Measurements from ENCODE around the gene GNPTAB. TPM values are rescaled to one million over a fixed set of nuclear protein-coding genes. Genes with fewer than 3 reads are reported as not detected.

Gene GNPTAB
- total and polyA plus RNA-seq, 2 of the 13 experiments (the other 11 are each of a cell fraction or from before 2014, with no cell fraction given): 13.6 to 19.4 TPM

GRCh38 chr12:101713059-101713682, 117.6 kb downstream of the GNPTAB start:
- peaks cover 62% of the 10 kb centered on the region for H3K4me1 ChIP-seq (ENCODE audit: insufficient read depth, low read length)
- in situ Hi-C loops (cut with HindIII; ENCODE audit: extremely low pct_ligation_motif_present, low pct_unique_long_range_greater_than_20kb): no loop called here
- peak overlapping the region; percentile 86 for H3K4me2 ChIP-seq (ENCODE audit: low read depth, low read length)
- ATAC-seq (peak; percentile 97), FAIRE-seq (peak; percentile 92), DNase-seq (ENCODE audit: low spot score) (peak; percentile 85)
- intact Hi-C loops (cut with micrococcal nuclease; ENCODE audit: unreplicated experiment): loop anchor here (2.0 to 5.0 kb wide), 4 partner anchors 14 to 142 kb away; no protein-coding TSS in a partner anchor
- H3K79me2 ChIP-seq (ENCODE audit: insufficient read depth, low read length): peaks cover 99% of the 10 kb centered on the region
- WGBS (ENCODE audit: low lambda C conversion rate): 2% methylated on average over 5 of the region's 5 CpGs
- H3K27ac ChIP-seq (ENCODE audit: extremely low read length, insufficient read depth, low read length): peak overlapping the region; percentile 70
- peak overlapping the region; percentile 48 for H3K9ac ChIP-seq (ENCODE audit: insufficient read depth, low read depth, low read length)
- H2AFZ ChIP-seq (ENCODE audit: low read length): no peak overlapping the region
- no TSS peak for BruUV-seq (replicated peaks)
- ChIA-PET CTCF (ENCODE audit: low intra/inter-chr PET ratio, low total read pairs) (no interaction called here), POLR2A (interaction anchor here (0.8 to 2.1 kb wide), 4 partner anchors 15 to 114 kb away, joined by 3 to 20 read pairs (median 3); partner anchors contain the start of gene CHPT1)
- no peaks in the 10 kb centered on the region; a peak in 1 of 5 replicates for H3K27me3 ChIP-seq (ENCODE audit: control insufficient read depth in 1 of 2, insufficient read depth in 2 of 2, low read length in 2 of 2)
- no peaks in the 10 kb centered on the region for H3K9me3 ChIP-seq (ENCODE audit: low read length)
- H3K4me3 ChIP-seq (replicated peaks in 1 of 3; ENCODE audit: insufficient read depth in 1 of 3, low read depth in 2 of 3, low read length in 3 of 3): peak overlapping the region; percentile 25 to 51 (median 35)
- H3K36me3 ChIP-seq (replicated peaks in 1 of 2; ENCODE audit: control insufficient read depth in 1 of 2, insufficient read depth in 2 of 2, low read length in 2 of 2): peaks cover 3 to 26% of the 10 kb centered on the region in 2 experiments
- peaks cover 10% of the 10 kb centered on the region for H4K20me1 ChIP-seq (ENCODE audit: insufficient read depth, low read length)
- TF ChIP-seq MAFG (CRISPR knock-in tag; IDR thresholded peaks at IDR 0.05) (no peak), ARID5B (CRISPR knock-in tag; IDR thresholded peaks at IDR 0.05) (peak; percentile 96), SNAPC5 (CRISPR knock-in tag; IDR thresholded peaks at IDR 0.05; ENCODE audit: borderline replicate concordance) (no peak), ZXDC (CRISPR knock-in tag; IDR thresholded peaks at IDR 0.05) (no peak), PLSCR1 (CRISPR knock-in tag; IDR thresholded peaks at IDR 0.05; ENCODE audit: borderline replicate concordance) (no peak), HMG20B (CRISPR knock-in tag; conservative IDR thresholded peaks at IDR 0.05) (0 out of 2 replicates have a peak, but pooled peaks have one; percentile 32), ELF4 (CRISPR knock-in tag; IDR thresholded peaks at IDR 0.05; ENCODE audit: borderline replicate concordance) (no peak), ZBTB7B (CRISPR knock-in tag; IDR thresholded peaks at IDR 0.05) (0 out of 2 replicates have a peak, but pooled peaks have one; percentile 50), ZNF513 (CRISPR knock-in tag; conservative IDR thresholded peaks at IDR 0.05) (no peak), PRDM4 (CRISPR knock-in tag; IDR thresholded peaks at IDR 0.05; ENCODE audit: borderline replicate concordance) (no peak)
